GM12878 (cell line): Measurements from ENCODE around the gene SON. TPM values are rescaled to one million over a fixed set of nuclear protein-coding genes. Genes with fewer than 3 reads are reported as not detected.
"Not testable (repeated sequence)": the region's sequence is repeated elsewhere in the genome, so short reads cannot be mapped to it uniquely, and the experiment has no call there.

Experiments
- ATAC-seq: fragments of 200-7000 bp; cut with Tn5 transposase; 3 replicates; pipeline ENCODE4 v1.9.1; 2020; ENCODE audit warnings: mild to moderate bottlenecking, moderate library complexity
- BruUV-seq: library from RNA; stranded (reverse); fragments of 400-500 nt; replicated peaks from 2 replicates; lab custom pipeline; 2021; lab: Mats Ljungman, UMichigan
- CTCF ChIA-PET: fragments of 300-600 bp; sonication (Branson Sonifier 250); formaldehyde crosslinking; extraction: SDS; loops from one replicate; lab custom pipeline; 2021; ENCODE audit warnings: inconsistent platforms; lab: Yijun Ruan, JAX
- POLR2A ChIA-PET: fragments of 350-600 bp; formaldehyde crosslinking; extraction: SDS; loops from one replicate; lab custom pipeline; 2021; ENCODE audit warnings: inconsistent platforms; lab: Charles Lee
- RAD21 ChIA-PET: fragments of 300-600 bp; sonication (Branson Sonifier 250); formaldehyde crosslinking; loops from one replicate; lab custom pipeline; 2023; ENCODE audit warnings: antibody characterized with exemption; ENCODE audit not compliant: unreplicated experiment; lab: Charles Lee
- SMC1A ChIA-PET: fragments of 300-600 bp; sonication (Branson Sonifier 250); formaldehyde crosslinking; loops from one replicate; lab custom pipeline; 2023; ENCODE audit not compliant: unreplicated experiment, uncharacterized antibody; lab: Charles Lee
- DNase-seq: peaks from one replicate; pipeline ENCODE4 v3.0.0-alpha.2; 2011; ENCODE audit warnings: low read depth, low spot score
- FAIRE-seq: peaks from 3 replicates; lab custom pipeline; 2011; peaks lifted over from hg19 to GRCh38; lab: Jason Lieb, UNC
- H2AFZ ChIP-seq: 2 replicates; pipeline ENCODE4 v1.6.0; 2011; ENCODE audit warnings: low read depth, low read length, control low read depth; ENCODE audit not compliant: control insufficient read depth
- H3K27ac ChIP-seq: 2 replicates; pipeline ENCODE4 v1.5.1; 2011; ENCODE audit warnings: control low read depth; ENCODE audit not compliant: control insufficient read depth, insufficient read depth
- H3K27me3 ChIP-seq, 2 experiments: replicated peaks in 1 of 2; 2 replicates each; pipeline versions ENCODE4 v1.6.0 to v1.6.1; 2011; ENCODE audit warnings: low read length in 1 of 2; ENCODE audit not compliant: control insufficient read depth in 2 of 2, insufficient read depth in 2 of 2
- H3K36me3 ChIP-seq, 2 experiments: 2 replicates each; pipeline ENCODE4 v1.5.1; 2011; ENCODE audit warnings: low read length in 1 of 2; ENCODE audit not compliant: control insufficient read depth in 2 of 2, insufficient read depth in 2 of 2
- H3K4me1 ChIP-seq: 2 replicates; pipeline ENCODE4 v1.6.1; 2011; ENCODE audit warnings: mild to moderate bottlenecking, low read length, moderate library complexity, mixed read lengths; ENCODE audit not compliant: control insufficient read depth, insufficient read depth
- H3K4me2 ChIP-seq: 2 replicates; pipeline ENCODE4 v1.6.0; 2011; ENCODE audit warnings: control low read depth; ENCODE audit not compliant: control insufficient read depth, insufficient read depth
- H3K4me3 ChIP-seq: fragments of 200-600 bp; sonication (generic); 2 replicates; pipeline ENCODE4 v1.5.1; 2016
- H3K79me2 ChIP-seq: 2 replicates; pipeline ENCODE4 v1.6.0; 2011; ENCODE audit warnings: low read length; ENCODE audit not compliant: control insufficient read depth, insufficient read depth
- H3K9ac ChIP-seq: 2 replicates; pipeline ENCODE4 v1.8.0; 2011; ENCODE audit warnings: low read length, control low read depth, mixed read lengths; ENCODE audit not compliant: control insufficient read depth, insufficient read depth
- H3K9me3 ChIP-seq: replicated peaks from 3 replicates; pipeline ENCODE4 v1.5.1; 2011; ENCODE audit warnings: mild to moderate bottlenecking, low read length; ENCODE audit not compliant: control insufficient read depth, insufficient read depth
- H4K20me1 ChIP-seq: 2 replicates; pipeline ENCODE4 v1.6.0; 2011; ENCODE audit not compliant: control insufficient read depth, insufficient read depth
- WRNIP1 ChIP-seq: IDR thresholded peaks from 2 replicates; pipeline ENCODE4 v1.6.1; 2011; ENCODE audit warnings: low read depth, low read length, improper control_type of control experiment, borderline replicate concordance
- WGBS: methylation state at CpG from one replicate; pipeline ENCODE4 v1.1.6; 2016; ENCODE audit warnings: low lambda C conversion rate; ENCODE audit not compliant: insufficient replicate concordance, insufficient coverage; ENCODE audit errors: missing lambda C conversion rate; 5-methylcytosine and 5-hydroxymethylcytosine counted together
- in situ Hi-C: fragments of 300-500 bp; cut with MboI; formaldehyde crosslinking; loops from 9 replicates; pipeline ENCODE4 v1.14.3; 2018; ENCODE audit warnings: mixed read lengths
- intact Hi-C: fragments of 100-400 bp; cut with micrococcal nuclease; formaldehyde crosslinking; loops from one replicate; pipeline ENCODE4 v1.14.2; 2022; ENCODE audit not compliant: unreplicated experiment
- polyA plus RNA-seq, 11 experiments: library from polyadenylated mRNA; depleted of rRNA in 4 of 11; unstranded in 6 of 11; stranded (reverse) in 5 of 11; fragments of >200 nt; fragmentation: Nextera tagmentation in 4 of 11; fragmentation: Illumina TruSeq in 1 of 11; extraction: Ambion mirVana in 4 of 11; extraction: Trizol in 1 of 11; gene quantifications; 1 replicate in 1 of 11; 2 replicates in 10 of 11; pipeline versions ENCODE4 v1.2.1 to v1.2.3, GENCODE V29; 2011 to 2016; ENCODE audit warnings: inconsistent platforms in 2 of 11, missing spikeins in 2 of 11, low read depth in 1 of 11
- total RNA-seq, 4 experiments: library from RNA; depleted of rRNA in 3 of 4; stranded (reverse); fragments of >200 nt in 3 of 4; fragmentation: Illumina TruSeq in 1 of 4; extraction: Trizol in 1 of 4; gene quantifications; 2 replicates each; pipeline versions ENCODE4 v1.2.1 to v1.2.3, GENCODE V29; 2013 to 2021

The SON gene
- total and polyA plus RNA-seq, 10 of the 15 experiments (the other 5 are each of a cell fraction or from before 2014, with no cell fraction given) = 95.7 to 788 (median 251) TPM

GRCh38 chr21:33622253-33622652 is 79.4 kb downstream of the SON start:
- DNase-seq = no peak
- no peak overlapping the region for H2AFZ ChIP-seq
- H3K4me1 ChIP-seq = no peaks in the 10 kb centered on the region
- ChIA-PET SMC1A (no interaction called here), RAD21 (no interaction called here)
- no peak overlapping the region for H3K9ac ChIP-seq
- TF ChIP-seq WRNIP1 = no peak
- TF ChIP-seq, all 136 proteins: peak for 0
- Histone ChIP-seq H3K4me3 (no peak overlapping the region), H3K4me2 (no peak overlapping the region), H3K9me3 (no peaks in the 10 kb centered on the region), H3K27me3 (no peaks in the 10 kb centered on the region), H4K20me1 (no peaks in the 10 kb centered on the region), H3K27ac (no peak overlapping the region), H3K36me3 (peaks cover 0 to 4% of the 10 kb centered on the region in 2 experiments; a peak in 1 of 4 replicates), H3K79me2 (no peaks in the 10 kb centered on the region)
- in situ Hi-C loops (no loop called here), intact Hi-C loops (no loop called here)
- ChIA-PET CTCF (interaction anchor here (4.5 kb wide), 1 partner anchor 17 kb away, joined by 27 read pairs; no protein-coding TSS in a partner anchor), POLR2A (no interaction called here)
- no TSS peak for BruUV-seq
- FAIRE-seq (no peak), ATAC-seq (no peak)

- in situ Hi-C loops = loop anchor here (25.0 kb wide), 1 partner anchor 1239 kb away; the partner anchor contains the start of gene URB1
- H3K27ac ChIP-seq, H4K20me1 ChIP-seq, SMC1A ChIA-PET, DNase-seq, H3K4me1 ChIP-seq, H2AFZ ChIP-seq, H3K4me3 ChIP-seq, POLR2A ChIA-PET, H3K9ac ChIP-seq, FAIRE-seq, H3K27me3 ChIP-seq, H3K9me3 ChIP-seq, ATAC-seq, BruUV-seq, intact Hi-C loops, H3K79me2 ChIP-seq, RAD21 ChIA-PET, H3K4me2 ChIP-seq, H3K36me3 ChIP-seq: not testable (repeated sequence)
- 96% methylated on average over 7 of the region's 7 CpGs for WGBS
- CTCF ChIA-PET = interaction anchor here (0.6 to 3.6 kb wide), 2 partner anchors 22 to 1333 kb away, joined by 4 to 22 read pairs; no protein-coding TSS in a partner anchor
Measured at GRCh38 chr21:33626151-33626550, 83.3 kb downstream of the SON start.

Other genes starting within 250 kb of the SON start
Only the 7 nearest of the 8 such genes appear.
- gene IFNGR2, start 139.6 kb upstream of the SON start, total RNA-seq (2014; rRNA removed) = 78.3 and 91.0 TPM in 2 replicates
- 75.2 and 79.7 TPM in 2 replicates for gene IFNGR2, start 139.6 kb upstream of the SON start, total RNA-seq (2014; rRNA removed; fragmentation: Illumina TruSeq; extraction: Trizol)
- gene IFNGR2, start 139.6 kb upstream of the SON start, total RNA-seq (2021) = 67.3 and 71.5 TPM in 2 replicates
- gene IFNGR2, start 139.6 kb upstream of the SON start, polyA plus RNA-seq (2011; rRNA removed) = 81.8 and 96.9 TPM in 2 replicates
- 98.8 and 144 TPM in 2 replicates for gene IFNGR2, start 139.6 kb upstream of the SON start, polyA plus RNA-seq (2014; fragmentation: Illumina TruSeq; extraction: Trizol)
- gene IFNGR2, start 139.6 kb upstream of the SON start, polyA plus RNA-seq (2014; fragmentation: Nextera tagmentation; extraction: Ambion mirVana) = 10 to 100 TPM; 23.6 to 33.2 TPM
- gene IFNGR2, start 139.6 kb upstream of the SON start, polyA plus RNA-seq (2014; rRNA removed) = 72.9 and 85.1 TPM in 2 replicates
- 10 to 100 TPM; 75.7 to 84.2 TPM for gene IFNGR2, start 139.6 kb upstream of the SON start, polyA plus RNA-seq (2016; fragmentation: Nextera tagmentation; extraction: Ambion mirVana)
- 15.1 and 17.6 TPM in 2 replicates for gene TMEM50B, start 63.1 kb upstream of the SON start, total RNA-seq (2014; rRNA removed)
- gene TMEM50B, start 63.1 kb upstream of the SON start, total RNA-seq (2014; rRNA removed; fragmentation: Illumina TruSeq; extraction: Trizol) = 13.2 and 13.3 TPM in 2 replicates
- gene TMEM50B, start 63.1 kb upstream of the SON start, total RNA-seq (2021) = 10.4 and 12.1 TPM in 2 replicates
- 26.0 and 32.9 TPM in 2 replicates for gene TMEM50B, start 63.1 kb upstream of the SON start, polyA plus RNA-seq (2011; rRNA removed)
- 13.8 and 20.7 TPM in 2 replicates for gene TMEM50B, start 63.1 kb upstream of the SON start, polyA plus RNA-seq (2014; fragmentation: Illumina TruSeq; extraction: Trizol)
- gene TMEM50B, start 63.1 kb upstream of the SON start, polyA plus RNA-seq (2014; fragmentation: Nextera tagmentation; extraction: Ambion mirVana) = 10 to 100 TPM; 15.9 to 23.8 TPM
- gene TMEM50B, start 63.1 kb upstream of the SON start, polyA plus RNA-seq (2014; rRNA removed) = 17.6 and 20.5 TPM in 2 replicates
- gene TMEM50B, start 63.1 kb upstream of the SON start, polyA plus RNA-seq (2016; fragmentation: Nextera tagmentation; extraction: Ambion mirVana) = 10 to 100 TPM; 41.6 to 42.1 TPM
- gene DNAJC28, start 51.3 kb upstream of the SON start, total RNA-seq (2014; rRNA removed) = 0.45 and 0.49 TPM in 2 replicates
- 0.63 and 0.74 TPM in 2 replicates for gene DNAJC28, start 51.3 kb upstream of the SON start, total RNA-seq (2014; rRNA removed; fragmentation: Illumina TruSeq; extraction: Trizol)
- gene DNAJC28, start 51.3 kb upstream of the SON start, total RNA-seq (2021) = 0.26 and 0.58 TPM in 2 replicates
- gene DNAJC28, start 51.3 kb upstream of the SON start, polyA plus RNA-seq (2011; rRNA removed) = 0.34 and 0.88 TPM in 2 replicates
- gene DNAJC28, start 51.3 kb upstream of the SON start, polyA plus RNA-seq (2014; fragmentation: Illumina TruSeq; extraction: Trizol) = 0.32 and 0.54 TPM in 2 replicates
- gene DNAJC28, start 51.3 kb upstream of the SON start, polyA plus RNA-seq (2014; fragmentation: Nextera tagmentation; extraction: Ambion mirVana) = under 1 TPM; 0.53 to 0.77 TPM
- gene DNAJC28, start 51.3 kb upstream of the SON start, polyA plus RNA-seq (2014; rRNA removed) = 0.46 and 0.59 TPM in 2 replicates
- gene DNAJC28, start 51.3 kb upstream of the SON start, polyA plus RNA-seq (2016; fragmentation: Nextera tagmentation; extraction: Ambion mirVana) = under 1 TPM; 0.29 to 0.55 TPM
- 96.6 and 104 TPM in 2 replicates for gene GART, start 921 bp upstream of the SON start, total RNA-seq (2014; rRNA removed)
- gene GART, start 921 bp upstream of the SON start, total RNA-seq (2014; rRNA removed; fragmentation: Illumina TruSeq; extraction: Trizol) = 115 and 116 TPM in 2 replicates
- gene GART, start 921 bp upstream of the SON start, total RNA-seq (2021) = 142 and 145 TPM in 2 replicates
- 44.7 and 52.5 TPM in 2 replicates for gene GART, start 921 bp upstream of the SON start, polyA plus RNA-seq (2011; rRNA removed)
- gene GART, start 921 bp upstream of the SON start, polyA plus RNA-seq (2014; fragmentation: Illumina TruSeq; extraction: Trizol) = 150 and 157 TPM in 2 replicates
- gene GART, start 921 bp upstream of the SON start, polyA plus RNA-seq (2014; fragmentation: Nextera tagmentation; extraction: Ambion mirVana) = 10 to 100 TPM; 74.8 to 80.3 TPM
- gene GART, start 921 bp upstream of the SON start, polyA plus RNA-seq (2014; rRNA removed) = 64.0 and 68.3 TPM in 2 replicates
- gene GART, start 921 bp upstream of the SON start, polyA plus RNA-seq (2016; fragmentation: Nextera tagmentation; extraction: Ambion mirVana) = 100 to 1,000 TPM; 177 to 178 TPM
- 28.1 and 29.1 TPM in 2 replicates for gene DONSON, start 45.6 kb downstream of the SON start, total RNA-seq (2014; rRNA removed)
- gene DONSON, start 45.6 kb downstream of the SON start, total RNA-seq (2014; rRNA removed; fragmentation: Illumina TruSeq; extraction: Trizol) = 36.3 and 39.1 TPM in 2 replicates
- gene DONSON, start 45.6 kb downstream of the SON start, total RNA-seq (2021) = 21.6 and 23.4 TPM in 2 replicates
- gene DONSON, start 45.6 kb downstream of the SON start, polyA plus RNA-seq (2011; rRNA removed) = 51.2 and 72.5 TPM in 2 replicates
- 40.5 and 51.2 TPM in 2 replicates for gene DONSON, start 45.6 kb downstream of the SON start, polyA plus RNA-seq (2014; fragmentation: Illumina TruSeq; extraction: Trizol)
- gene DONSON, start 45.6 kb downstream of the SON start, polyA plus RNA-seq (2014; fragmentation: Nextera tagmentation; extraction: Ambion mirVana) = 10 to 100 TPM; 13.6 to 25.8 TPM
- 23.7 and 26.7 TPM in 2 replicates for gene DONSON, start 45.6 kb downstream of the SON start, polyA plus RNA-seq (2014; rRNA removed)
- gene DONSON, start 45.6 kb downstream of the SON start, polyA plus RNA-seq (2016; fragmentation: Nextera tagmentation; extraction: Ambion mirVana) = 10 to 100 TPM; 47.3 to 49.3 TPM
- 14.3 and 17.3 TPM in 2 replicates for gene CRYZL1, start 98.7 kb downstream of the SON start, total RNA-seq (2014; rRNA removed)
- 14.5 and 15.5 TPM in 2 replicates for gene CRYZL1, start 98.7 kb downstream of the SON start, total RNA-seq (2014; rRNA removed; fragmentation: Illumina TruSeq; extraction: Trizol)
- gene CRYZL1, start 98.7 kb downstream of the SON start, total RNA-seq (2021) = 20.2 and 21.4 TPM in 2 replicates
- gene CRYZL1, start 98.7 kb downstream of the SON start, polyA plus RNA-seq (2011; rRNA removed) = 68.8 and 92.6 TPM in 2 replicates
- gene CRYZL1, start 98.7 kb downstream of the SON start, polyA plus RNA-seq (2014; fragmentation: Illumina TruSeq; extraction: Trizol) = 25.5 and 32.8 TPM in 2 replicates
- 10 to 100 TPM; 51.4 to 72.4 TPM for gene CRYZL1, start 98.7 kb downstream of the SON start, polyA plus RNA-seq (2014; fragmentation: Nextera tagmentation; extraction: Ambion mirVana)
- 25.7 and 27.7 TPM in 2 replicates for gene CRYZL1, start 98.7 kb downstream of the SON start, polyA plus RNA-seq (2014; rRNA removed)
- 10 to 100 TPM; 33.6 to 34.8 TPM for gene CRYZL1, start 98.7 kb downstream of the SON start, polyA plus RNA-seq (2016; fragmentation: Nextera tagmentation; extraction: Ambion mirVana)
- gene ITSN1, start 99.5 kb downstream of the SON start, total RNA-seq (2014; rRNA removed) = 3.9 and 4.0 TPM in 2 replicates
- gene ITSN1, start 99.5 kb downstream of the SON start, total RNA-seq (2014; rRNA removed; fragmentation: Illumina TruSeq; extraction: Trizol) = 3.9 and 5.9 TPM in 2 replicates
- 5.1 and 6.1 TPM in 2 replicates for gene ITSN1, start 99.5 kb downstream of the SON start, total RNA-seq (2021)
- 3.2 and 4.8 TPM in 2 replicates for gene ITSN1, start 99.5 kb downstream of the SON start, polyA plus RNA-seq (2011; rRNA removed)
- 8.1 and 8.8 TPM in 2 replicates for gene ITSN1, start 99.5 kb downstream of the SON start, polyA plus RNA-seq (2014; fragmentation: Illumina TruSeq; extraction: Trizol)
- gene ITSN1, start 99.5 kb downstream of the SON start, polyA plus RNA-seq (2014; fragmentation: Nextera tagmentation; extraction: Ambion mirVana) = 1 to 10 TPM in 1 of 2 experiments, under 1 TPM in 1; 0.89 to 1.3 TPM
- 4.7 and 6.7 TPM in 2 replicates for gene ITSN1, start 99.5 kb downstream of the SON start, polyA plus RNA-seq (2014; rRNA removed)
- gene ITSN1, start 99.5 kb downstream of the SON start, polyA plus RNA-seq (2016; fragmentation: Nextera tagmentation; extraction: Ambion mirVana) = 10 to 100 TPM; 10.4 to 10.6 TPM